GM18867 (cell line): ENCODE results near the gene TEPSIN.

Experiments
- ATAC-seq: cut with Tn5 transposase; IDR thresholded peaks from one replicate; pipeline ENCODE4 v1.9.1; 2021; ENCODE audit warnings: mild to moderate bottlenecking, moderate library complexity; ENCODE audit not compliant: unreplicated experiment

The TEPSIN gene

GRCh38 chr17:81222906-81223761 is 15.7 kb downstream of the TEPSIN start, which contains the start of gene CEP131:
Gene CEP131, minus strand, starts transcription at chr17:81222965. Its CDS starts 2,909 bp downstream, at chr17:81220056.
- ATAC-seq: peak; percentile 91

- no peak for ATAC-seq
Observed at GRCh38 chr17:81222620-81222905, 16.3 kb downstream of the TEPSIN start.

- no peak for ATAC-seq
Observed at GRCh38 chr17:81221842-81222619, 16.8 kb downstream of the TEPSIN start.

- ATAC-seq: no peak
Observed at GRCh38 chr17:81221371-81221841, 17.4 kb downstream of the TEPSIN start.

DNA sequence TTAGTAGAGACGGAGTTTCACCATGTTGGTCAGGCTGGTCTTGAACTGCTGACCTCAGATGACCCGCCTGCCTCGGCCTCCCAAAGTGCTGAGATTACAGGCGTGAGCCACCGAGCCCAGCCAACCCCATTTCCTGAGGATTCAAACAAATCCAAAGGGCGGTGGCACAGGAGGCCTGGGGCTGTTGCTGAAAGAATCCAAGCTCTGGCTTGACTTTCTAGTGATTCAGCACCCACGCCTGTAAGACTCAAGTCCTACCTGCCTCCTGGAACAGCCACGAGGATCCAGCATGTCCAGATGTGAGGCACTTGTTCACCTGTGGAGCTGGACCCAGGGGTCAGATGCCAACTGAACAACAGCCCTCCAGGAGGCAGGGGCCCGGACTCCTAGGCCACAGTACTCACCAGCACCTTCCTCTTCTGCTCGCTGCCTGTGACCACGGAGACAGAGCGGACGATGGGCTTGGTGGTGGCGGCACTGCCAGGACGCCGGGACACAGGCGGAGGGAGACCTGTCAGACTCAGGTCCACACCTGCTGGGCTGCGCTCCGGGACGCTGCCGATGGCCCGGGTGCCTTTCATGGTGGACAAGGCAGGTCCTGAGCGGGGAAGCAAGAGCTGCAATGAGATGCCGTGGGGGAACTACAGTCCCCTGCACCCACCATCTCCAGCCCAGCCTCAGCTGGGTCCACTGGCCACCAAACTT is 19.2 kb downstream of the TEPSIN start:
- ATAC-seq: no peak

- no peak for ATAC-seq
Observed at GRCh38 chr17:81218991-81219390, 19.9 kb downstream of the TEPSIN start.

DNA sequence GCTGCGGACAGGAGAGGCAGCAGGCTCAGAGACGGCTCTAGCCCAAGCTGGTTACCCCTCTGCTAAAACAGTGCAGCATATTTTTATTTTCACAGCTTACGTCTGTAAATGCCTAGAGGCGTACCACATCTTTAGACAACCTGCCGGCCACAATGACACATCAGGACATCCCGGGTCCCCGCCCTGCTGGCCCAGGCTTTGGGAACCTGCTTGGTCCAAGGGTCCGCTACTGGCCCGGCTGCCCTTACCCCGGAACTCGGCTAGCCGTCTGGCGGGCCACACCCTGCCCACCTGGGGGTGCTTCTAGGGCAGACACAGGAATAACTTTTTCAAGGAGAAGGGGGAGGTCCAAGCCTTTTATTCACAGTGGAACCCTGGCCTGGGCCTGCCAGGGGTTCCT is 20.4 kb downstream of the TEPSIN start:
- ATAC-seq: no peak

- no peak for ATAC-seq
Observed at GRCh38 chr17:81217491-81217890, 21.4 kb downstream of the TEPSIN start.

- ATAC-seq: no peak
Observed at GRCh38 chr17:81213978-81214377, 24.9 kb downstream of the TEPSIN start.

DNA sequence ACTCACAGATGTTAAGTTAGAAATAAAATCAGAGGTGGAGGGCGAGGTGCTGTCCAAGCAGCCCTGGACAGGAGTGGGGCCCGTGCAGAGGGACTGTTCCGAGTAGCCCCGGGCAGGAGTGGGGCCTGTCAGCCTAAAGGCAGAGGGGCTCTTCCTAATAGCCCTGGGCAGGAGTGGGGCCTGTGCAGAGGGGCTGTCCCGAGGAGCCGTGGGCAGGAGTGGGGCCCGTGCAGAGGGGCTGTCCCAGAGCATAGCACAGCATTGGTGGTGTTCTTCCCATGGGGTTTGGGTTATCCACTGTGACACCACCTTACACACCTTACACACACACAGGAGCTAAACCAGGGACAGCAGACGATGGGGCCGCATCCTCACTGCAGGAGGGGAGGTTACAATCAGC is 26.5 kb downstream of the TEPSIN start:
- ATAC-seq: no peak

- ATAC-seq: no peak
Observed at GRCh38 chr17:81210868-81211267, 28.0 kb downstream of the TEPSIN start.

DNA sequence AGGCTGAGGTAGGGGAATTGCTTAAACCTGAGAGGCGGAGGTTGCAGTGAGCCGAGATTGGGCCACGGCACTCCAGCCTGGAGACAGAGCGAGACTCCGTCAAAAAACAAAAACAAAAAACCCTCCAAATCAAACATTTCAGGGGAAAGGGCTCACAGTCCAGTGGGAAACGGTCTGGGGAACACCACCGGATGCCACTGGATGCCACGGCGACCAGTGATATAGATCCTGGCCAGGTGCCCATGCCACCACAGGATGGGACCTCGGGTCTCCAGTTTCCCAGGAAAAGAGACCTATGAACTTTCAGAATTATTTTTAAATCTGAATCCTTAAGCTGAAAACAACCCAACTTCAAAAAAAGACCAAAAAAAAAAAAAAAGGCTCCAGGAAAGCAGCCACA is 28.4 kb downstream of the TEPSIN start:
- no peak for ATAC-seq

DNA sequence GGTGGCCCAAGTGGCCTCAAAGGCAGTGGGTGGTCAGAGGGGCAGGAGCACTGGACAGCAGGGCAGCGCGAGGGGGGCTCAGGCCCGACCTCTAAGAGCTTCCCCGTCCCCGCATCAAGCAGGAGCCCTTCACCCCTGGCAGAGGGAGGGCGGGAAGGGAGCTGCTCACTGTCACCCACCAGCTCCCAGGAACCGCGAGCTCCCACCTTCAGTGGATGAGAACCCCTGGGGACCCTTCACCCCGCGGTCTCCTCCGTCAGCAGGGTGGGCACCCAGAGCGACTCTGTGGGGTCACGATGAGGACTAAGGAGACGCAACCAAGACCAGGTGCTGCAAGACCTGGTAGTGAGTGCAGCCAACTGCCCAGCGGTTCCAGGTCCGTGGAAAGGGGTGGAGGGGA is 29.7 kb downstream of the TEPSIN start:
- no peak for ATAC-seq

- no peak for ATAC-seq
Observed at GRCh38 chr17:81208651-81209050, 30.2 kb downstream of the TEPSIN start.

DNA sequence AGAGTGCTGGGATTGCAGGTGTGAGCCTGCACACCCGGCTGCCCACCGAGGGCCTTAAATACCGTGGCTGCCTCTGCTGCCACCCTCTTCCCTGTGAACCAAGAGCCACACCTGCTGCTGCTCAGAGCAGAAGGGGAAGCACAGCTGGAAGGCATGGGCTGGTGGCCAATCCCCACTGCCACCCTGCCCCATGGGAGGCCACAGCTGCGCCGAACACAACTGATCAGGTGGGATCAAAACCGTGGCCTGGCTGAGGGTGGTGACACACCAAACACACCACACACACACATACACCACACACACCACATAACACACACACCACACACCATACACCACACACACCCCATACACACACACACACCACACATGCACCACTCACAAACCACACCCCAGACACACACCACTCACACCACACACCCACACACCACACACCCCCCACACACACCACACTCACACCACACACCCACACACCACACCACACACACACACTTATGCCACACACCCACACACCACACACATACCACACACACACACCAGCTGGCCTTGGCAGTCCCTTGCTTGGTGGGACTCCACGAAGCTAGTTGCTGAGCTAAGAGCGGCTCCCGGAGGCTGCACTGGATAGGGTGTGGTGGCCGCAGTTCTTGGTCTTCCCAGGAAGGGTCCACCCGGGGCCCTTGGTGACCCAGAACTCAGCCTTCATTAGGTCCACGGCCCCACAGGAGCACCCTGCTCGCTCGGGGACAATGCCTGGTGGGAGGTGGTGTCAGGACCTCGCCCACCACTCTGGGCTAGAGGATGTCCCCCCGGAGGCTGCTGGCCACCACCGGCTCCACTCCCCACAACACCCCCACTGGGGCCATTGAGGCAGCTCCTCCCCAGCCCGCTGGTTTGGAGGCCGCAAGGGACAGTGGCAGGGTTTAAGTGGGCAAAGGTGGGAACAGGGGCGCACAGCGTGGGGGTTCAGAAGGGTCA is 31.0 kb downstream of the TEPSIN start:
- ATAC-seq: no peak

- ATAC-seq: no peak
Observed at GRCh38 chr17:81206657-81207056, 32.2 kb downstream of the TEPSIN start.

DNA sequence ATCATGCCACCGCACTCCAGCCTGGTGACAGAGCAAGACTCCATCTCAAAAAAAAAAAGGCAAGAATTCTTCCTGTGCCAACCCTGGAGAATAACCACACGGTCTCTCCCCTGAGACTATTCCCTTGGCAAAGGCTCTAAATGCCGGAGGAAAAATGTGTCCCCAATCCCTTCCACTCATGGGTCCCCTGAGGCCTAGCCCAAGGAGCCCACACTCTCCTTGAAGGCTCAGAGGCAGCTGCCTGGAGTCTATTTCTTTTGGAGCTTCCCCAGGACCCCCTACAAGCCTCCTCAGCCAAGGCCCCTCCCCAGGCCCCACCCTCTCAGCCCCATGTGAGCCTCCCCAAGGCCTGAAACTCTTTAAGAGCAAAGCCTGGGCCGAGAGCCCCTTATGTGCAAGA is 32.7 kb downstream of the TEPSIN start:
- no peak for ATAC-seq

DNA sequence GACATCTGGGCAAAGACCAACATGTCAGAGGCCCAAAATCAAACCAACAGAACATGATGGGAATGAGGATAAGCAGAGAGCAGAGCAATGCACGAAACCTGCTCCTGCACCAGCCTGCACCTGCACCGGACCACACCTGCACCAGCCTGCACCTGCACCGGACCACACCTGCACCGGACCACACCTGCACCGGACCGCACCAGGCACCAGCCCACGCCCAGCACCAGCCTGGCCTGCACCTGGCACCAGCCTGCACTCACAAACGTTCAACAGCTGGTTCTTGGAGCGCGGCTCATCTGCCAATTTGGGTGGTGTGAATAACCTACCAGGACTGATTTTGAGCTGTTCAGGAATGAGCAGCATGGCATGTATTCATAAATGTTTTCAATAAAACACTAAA is 34.3 kb downstream of the TEPSIN start:
- no peak for ATAC-seq

GRCh38 chr17:81203136-81203535 is 35.7 kb downstream of the TEPSIN start:
- ATAC-seq: no peak

- ATAC-seq: no peak
Observed at GRCh38 chr17:81202318-81202717, 36.5 kb downstream of the TEPSIN start.
